ENCODE data around the gene VPS37D.
"Not testable (repeated sequence)": the region's sequence is repeated elsewhere in the genome, so short reads cannot be mapped to it uniquely, and the experiment has no call there.

Gene VPS37D, protein sequence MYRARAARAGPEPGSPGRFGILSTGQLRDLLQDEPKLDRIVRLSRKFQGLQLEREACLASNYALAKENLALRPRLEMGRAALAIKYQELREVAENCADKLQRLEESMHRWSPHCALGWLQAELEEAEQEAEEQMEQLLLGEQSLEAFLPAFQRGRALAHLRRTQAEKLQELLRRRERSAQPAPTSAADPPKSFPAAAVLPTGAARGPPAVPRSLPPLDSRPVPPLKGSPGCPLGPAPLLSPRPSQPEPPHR

GRCh38 chr7:73667344-73668102, at the start of gene VPS37D:
VPS37D (plus strand) TSS chr7:73667831; CDS start chr7:73667959, 128 bp downstream.
- TF ChIP-seq CTCF (IDR thresholded peaks at IDR 0.05; ENCODE audit: low read depth, low read length) = peak; percentile 51
- peak within 1 kb of the TSS; percentile 78 for H3K4me3 ChIP-seq (ENCODE audit: low read depth, low read length)

DNA sequence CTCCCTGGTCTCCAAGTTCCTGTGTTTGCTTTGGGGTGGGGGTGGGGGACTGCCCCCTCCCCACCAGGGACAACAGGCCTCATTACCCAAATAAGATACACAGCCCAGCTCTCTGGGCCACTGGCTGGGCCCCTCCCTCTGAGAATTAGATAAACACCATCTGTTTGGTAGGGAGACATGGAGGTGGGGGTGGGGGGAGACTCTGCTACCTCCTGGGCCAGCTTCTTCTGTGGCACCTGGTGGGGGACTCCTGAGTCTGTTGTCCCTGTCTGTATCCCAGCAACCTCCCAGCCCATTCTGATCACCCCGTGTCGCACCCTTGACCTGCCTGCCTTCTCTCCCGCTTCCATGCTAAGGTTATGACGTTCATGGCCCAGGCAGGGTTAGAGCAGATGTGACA, 49.1 kb upstream of the VPS37D start:
- no peak for TF ChIP-seq CTCF (IDR thresholded peaks at IDR 0.05; ENCODE audit: low read depth, low read length)
- no peak overlapping the region for H3K4me3 ChIP-seq (ENCODE audit: low read depth, low read length)

- H3K4me3 ChIP-seq (ENCODE audit: low read depth, low read length) = not testable (repeated sequence)
Observed at GRCh38 chr7:73619394-73619793, 48.2 kb upstream of the VPS37D start.

DNA sequence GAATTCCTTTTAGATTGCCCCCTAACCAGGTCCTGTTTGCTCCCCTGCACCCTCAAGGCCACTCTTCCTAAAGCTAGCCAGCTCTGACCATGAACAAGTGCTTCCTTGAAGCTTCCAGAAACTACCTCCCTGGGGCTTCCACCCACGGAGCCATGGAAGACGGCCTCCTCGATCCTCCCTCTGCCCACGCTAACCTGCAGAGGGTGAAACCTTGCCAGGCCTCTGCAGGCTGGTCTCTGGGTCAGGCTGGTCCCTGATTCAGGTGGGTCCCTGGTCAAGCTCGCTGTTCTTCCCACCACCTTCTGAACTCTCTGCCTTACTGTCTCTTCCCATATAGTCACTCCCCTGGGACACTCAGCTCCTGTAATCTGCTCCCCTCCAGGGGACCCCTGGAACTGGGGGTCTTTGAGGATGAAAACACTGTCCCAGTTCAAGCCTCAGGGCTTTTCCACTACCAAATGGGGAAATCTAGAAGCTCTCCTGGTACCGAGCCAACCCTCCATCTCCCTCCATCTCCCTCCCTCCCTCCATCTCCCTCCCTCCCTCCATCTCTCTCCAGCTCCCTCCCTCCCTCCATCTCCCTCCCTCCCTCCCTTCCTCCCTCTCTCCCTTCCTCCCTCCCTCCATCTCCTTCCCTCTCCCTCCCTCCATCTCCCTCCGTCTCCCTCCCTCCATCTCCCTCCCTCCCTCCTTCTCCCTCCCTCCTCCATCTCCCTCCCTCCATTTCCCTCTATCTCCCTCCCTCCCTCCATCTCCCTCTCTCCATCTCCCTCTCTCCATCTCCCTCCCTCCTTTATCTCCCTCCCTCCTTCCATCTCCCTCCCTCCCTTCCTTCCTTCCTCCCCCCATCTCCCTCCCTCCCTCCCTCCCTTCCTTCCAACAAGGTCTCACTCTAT, 46.2 kb upstream of the VPS37D start:
- no peak overlapping the region for H3K4me3 ChIP-seq (ENCODE audit: low read depth, low read length)
- no peak for TF ChIP-seq CTCF (IDR thresholded peaks at IDR 0.05; ENCODE audit: low read depth, low read length)

DNA sequence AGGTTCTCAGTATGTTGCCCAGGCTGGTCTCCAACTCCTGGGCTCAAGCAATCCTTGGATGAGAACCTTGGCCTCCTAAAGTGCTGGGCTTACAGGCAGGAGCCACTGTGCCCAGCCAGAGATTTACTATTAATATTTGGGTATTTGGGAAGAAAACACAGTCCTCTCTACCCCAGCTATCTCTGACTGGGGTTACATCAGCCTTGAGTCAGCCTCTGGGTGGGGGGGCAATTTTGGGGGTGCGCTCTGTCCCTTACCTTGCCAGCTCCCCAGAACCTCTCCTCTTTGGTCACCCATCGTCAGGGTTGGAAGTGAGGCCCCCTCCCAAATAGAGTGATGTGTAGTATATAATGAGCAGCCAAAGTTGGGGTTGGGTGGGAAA, 45.1 kb upstream of the VPS37D start:
- no peak overlapping the region for H3K4me3 ChIP-seq (ENCODE audit: low read depth, low read length)
- no peak for TF ChIP-seq CTCF (IDR thresholded peaks at IDR 0.05; ENCODE audit: low read depth, low read length)

DNA sequence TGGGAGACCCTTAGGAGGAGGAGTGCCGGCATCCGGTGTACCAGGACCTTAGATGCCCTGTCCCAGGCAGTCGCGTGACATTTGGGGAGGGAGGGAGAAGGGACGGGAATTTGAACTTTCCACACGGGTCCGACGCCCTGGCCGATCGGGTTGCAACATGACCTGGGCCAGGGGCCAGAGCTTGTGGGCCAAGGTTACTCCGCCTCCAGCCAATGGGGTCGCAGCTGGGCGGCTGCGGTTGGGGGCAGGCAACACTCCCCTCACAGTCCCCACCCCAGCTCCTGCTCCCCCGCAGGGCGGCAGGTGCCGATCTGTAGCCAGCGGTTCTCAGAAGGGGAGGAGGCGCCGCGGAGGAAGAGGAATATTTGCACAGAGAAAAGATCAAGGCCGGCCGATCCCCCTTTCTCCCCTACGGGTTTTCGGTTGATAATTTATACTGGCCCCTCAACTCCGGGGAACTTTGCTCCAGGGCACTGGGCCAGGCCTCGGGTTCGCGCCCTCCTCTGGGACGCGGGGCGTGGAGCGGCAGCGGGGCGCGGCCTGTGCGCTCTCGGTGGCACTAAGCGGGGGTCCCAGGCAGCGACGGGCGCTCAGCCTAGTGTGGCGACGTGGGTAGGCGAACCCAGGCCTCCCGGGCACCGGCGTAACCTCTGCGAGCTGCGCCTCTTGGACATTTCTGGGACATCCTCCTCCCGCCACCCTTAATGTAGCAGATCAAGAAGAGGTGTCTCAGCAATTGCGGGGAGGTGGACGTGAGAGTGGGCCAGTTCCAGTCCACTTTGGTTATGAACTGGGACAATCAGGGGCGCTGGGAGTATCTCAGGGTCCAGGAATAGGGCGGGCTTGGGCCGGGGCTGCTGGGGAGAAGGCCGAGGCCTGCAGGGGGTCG, 44.5 kb upstream of the VPS37D start:
- no peak for TF ChIP-seq CTCF (IDR thresholded peaks at IDR 0.05; ENCODE audit: low read depth, low read length)

More for the DNA sequence above, 44.5 kb upstream of the VPS37D start:
- no peak overlapping the region for H3K4me3 ChIP-seq (ENCODE audit: low read depth, low read length)
